ENCODE data around the gene TRIM47.
A peak's percentile ranks its signal among the peaks of the same experiment; 100 is the strongest.

TRIM47 gene, protein sequence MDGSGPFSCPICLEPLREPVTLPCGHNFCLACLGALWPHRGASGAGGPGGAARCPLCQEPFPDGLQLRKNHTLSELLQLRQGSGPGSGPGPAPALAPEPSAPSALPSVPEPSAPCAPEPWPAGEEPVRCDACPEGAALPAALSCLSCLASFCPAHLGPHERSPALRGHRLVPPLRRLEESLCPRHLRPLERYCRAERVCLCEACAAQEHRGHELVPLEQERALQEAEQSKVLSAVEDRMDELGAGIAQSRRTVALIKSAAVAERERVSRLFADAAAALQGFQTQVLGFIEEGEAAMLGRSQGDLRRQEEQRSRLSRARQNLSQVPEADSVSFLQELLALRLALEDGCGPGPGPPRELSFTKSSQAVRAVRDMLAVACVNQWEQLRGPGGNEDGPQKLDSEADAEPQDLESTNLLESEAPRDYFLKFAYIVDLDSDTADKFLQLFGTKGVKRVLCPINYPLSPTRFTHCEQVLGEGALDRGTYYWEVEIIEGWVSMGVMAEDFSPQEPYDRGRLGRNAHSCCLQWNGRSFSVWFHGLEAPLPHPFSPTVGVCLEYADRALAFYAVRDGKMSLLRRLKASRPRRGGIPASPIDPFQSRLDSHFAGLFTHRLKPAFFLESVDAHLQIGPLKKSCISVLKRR

DNA sequence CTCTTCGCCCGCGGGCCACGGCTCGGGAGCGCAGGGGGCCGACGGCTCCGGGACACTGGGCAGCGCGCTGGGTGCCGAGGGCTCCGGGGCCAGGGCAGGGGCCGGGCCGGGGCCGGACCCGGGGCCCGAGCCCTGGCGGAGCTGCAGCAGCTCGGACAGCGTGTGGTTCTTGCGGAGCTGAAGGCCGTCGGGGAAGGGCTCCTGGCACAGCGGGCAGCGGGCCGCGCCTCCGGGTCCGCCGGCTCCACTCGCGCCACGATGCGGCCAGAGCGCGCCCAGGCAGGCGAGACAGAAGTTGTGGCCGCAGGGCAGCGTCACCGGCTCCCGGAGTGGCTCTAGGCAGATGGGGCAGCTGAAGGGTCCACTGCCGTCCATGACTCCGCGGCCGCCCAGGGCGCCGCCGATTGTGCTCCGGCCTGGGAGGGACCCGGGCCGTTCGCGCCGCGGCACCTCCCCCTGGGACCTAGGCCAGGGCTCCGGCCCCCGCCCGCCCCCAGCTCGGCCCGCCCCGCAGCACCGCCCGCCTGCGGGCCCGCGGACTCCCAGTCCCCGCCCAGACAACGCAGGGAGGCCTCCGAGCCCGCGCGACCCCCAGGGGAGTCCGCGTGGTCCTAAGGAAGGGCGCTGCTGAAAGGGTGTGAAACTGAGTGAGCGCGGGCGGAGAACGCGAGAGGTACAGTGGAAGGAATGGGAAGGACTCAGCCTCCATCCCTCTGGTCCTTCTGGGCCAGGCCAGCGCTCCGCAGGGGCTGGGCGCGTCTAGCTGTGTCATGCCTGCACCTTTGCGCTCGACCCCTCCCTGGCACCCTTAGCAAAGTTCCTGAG, at the start of gene TRIM47:
TSS of gene TRIM47 (minus strand) at position 408 of the 825 bp plus-strand sequence. CDS start at position 375, 33 bp downstream.
- peak within 1 kb of the TSS; percentile 75 to 85 for H3K4me3 Mint-ChIP-seq
- peak in 1 of 2 donors; percentile 6 for ATAC-seq (replicated peaks)
- H3K9me3 Mint-ChIP-seq: no peaks in the 10 kb centered on the region
- H3K36me3 Mint-ChIP-seq: no peaks in the 10 kb centered on the region
- H3K4me1 Mint-ChIP-seq: peaks cover 21 to 31% of the 10 kb centered on the region in 2 donors
- no peak for DNase-seq
- peaks cover 6 to 26% of the 10 kb centered on the region in 2 donors for H3K27me3 Mint-ChIP-seq
- H3K27ac Mint-ChIP-seq: peak within 1 kb of the TSS; percentile 90

- H3K27me3 Mint-ChIP-seq: no peaks in the 10 kb centered on the region
- DNase-seq (no peak), ATAC-seq (replicated peaks) (peak in 1 of 2 donors; percentile 48)
- no peaks in the 10 kb centered on the region for H3K4me1 Mint-ChIP-seq
- no peaks in the 10 kb centered on the region for H3K9me3 Mint-ChIP-seq
- peaks cover 4 to 11% of the 10 kb centered on the region in 2 donors for H3K36me3 Mint-ChIP-seq
- no peak overlapping the region for H3K27ac Mint-ChIP-seq
- no peak overlapping the region for H3K4me3 Mint-ChIP-seq
Observed at GRCh38 chr17:75927286-75927922, 49.0 kb upstream of the TRIM47 start.

DNA sequence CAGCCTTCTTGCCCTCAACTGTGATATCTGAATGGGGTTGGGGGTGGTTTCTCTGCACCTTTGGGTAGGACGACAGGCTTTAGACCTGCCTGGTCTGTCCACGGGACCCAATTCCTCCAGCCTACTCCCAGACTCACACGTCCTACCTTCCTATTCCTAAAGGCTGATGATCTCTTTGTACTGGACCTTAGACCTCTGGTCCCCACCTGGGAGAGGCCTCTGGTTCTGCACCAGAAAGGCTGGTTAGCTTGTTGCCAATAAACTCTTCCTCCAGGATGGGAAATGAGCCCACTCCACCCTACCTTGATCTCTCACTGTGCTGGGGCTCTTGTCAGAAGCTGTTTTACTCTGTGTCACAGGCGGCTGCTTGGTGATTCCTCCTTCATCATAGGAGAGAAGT, 48.1 kb upstream of the TRIM47 start:
- Mint-ChIP-seq H3K4me1 (no peaks in the 10 kb centered on the region), H3K27me3 (no peaks in the 10 kb centered on the region), H3K27ac (peak overlapping the region; percentile 56), H3K36me3 (peaks cover 5 to 15% of the 10 kb centered on the region in 2 donors), H3K9me3 (no peaks in the 10 kb centered on the region), H3K4me3 (no peak overlapping the region)
- ATAC-seq (replicated peaks) (no peak), DNase-seq (no peak)

GRCh38 chr17:75925912-75926311, 47.5 kb upstream of the TRIM47 start:
- DNase-seq (no peak), ATAC-seq (replicated peaks) (no peak)
- Mint-ChIP-seq H3K36me3 (peaks cover 5 to 15% of the 10 kb centered on the region in 2 donors), H3K4me1 (no peaks in the 10 kb centered on the region), H3K27ac (no peak overlapping the region), H3K9me3 (no peaks in the 10 kb centered on the region), H3K27me3 (no peaks in the 10 kb centered on the region), H3K4me3 (no peak overlapping the region)

GRCh38 chr17:75925103-75925502, 46.7 kb upstream of the TRIM47 start:
- Mint-ChIP-seq H3K27me3 (no peaks in the 10 kb centered on the region), H3K4me1 (no peaks in the 10 kb centered on the region), H3K4me3 (no peak overlapping the region), H3K9me3 (no peaks in the 10 kb centered on the region), H3K27ac (no peak overlapping the region), H3K36me3 (peaks cover 5 to 15% of the 10 kb centered on the region in 2 donors)
- ATAC-seq (replicated peaks) (no peak), DNase-seq (no peak)

DNA sequence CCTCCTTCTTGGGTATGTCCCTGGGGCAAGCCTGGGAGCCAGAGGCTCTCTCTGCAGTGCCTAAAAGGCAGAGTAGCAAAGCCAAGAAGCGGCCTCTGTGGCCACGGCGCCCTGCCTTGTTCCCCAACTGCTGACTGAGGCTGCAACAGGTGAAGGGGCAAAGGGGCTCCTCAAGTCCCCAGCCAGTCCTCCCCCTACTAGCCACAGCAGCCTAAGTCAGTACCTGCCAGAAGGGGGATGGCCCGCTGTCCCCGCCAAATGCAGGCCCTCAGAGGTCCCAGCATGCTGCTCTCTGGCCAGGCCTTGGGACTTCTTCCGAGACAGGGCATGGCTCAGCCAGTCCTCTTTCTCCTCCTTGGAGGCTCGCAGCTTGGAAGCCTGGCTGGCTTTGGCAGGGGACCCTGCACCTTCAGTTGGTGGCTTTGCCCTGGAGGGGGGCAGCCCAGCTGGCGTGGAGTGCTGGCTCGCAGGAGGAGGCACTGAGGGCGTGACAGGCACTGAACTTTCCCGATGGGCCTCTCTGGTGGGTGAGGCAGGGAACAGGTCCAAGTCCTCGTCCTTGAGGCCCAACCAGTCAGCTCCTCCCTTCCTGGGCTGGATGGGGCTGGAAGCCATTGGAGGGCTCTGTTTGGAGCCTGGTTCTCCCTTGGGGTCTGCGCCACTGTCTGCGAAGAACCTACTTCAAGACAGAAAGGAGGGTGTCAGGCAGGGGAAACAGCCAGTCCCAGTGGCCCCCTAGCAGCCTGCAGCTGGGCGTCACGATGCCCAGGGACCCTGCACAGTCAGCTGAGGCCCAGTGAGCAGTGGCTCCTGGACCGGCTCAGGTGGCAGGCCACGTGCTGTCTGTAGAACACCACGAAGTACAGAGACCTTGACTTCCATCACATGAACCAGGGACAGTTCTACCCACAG, 44.8 kb upstream of the TRIM47 start:
- H3K4me3 Mint-ChIP-seq: no peak overlapping the region
- H3K36me3 Mint-ChIP-seq: peaks cover 9 to 23% of the 10 kb centered on the region in 2 donors
- ATAC-seq (replicated peaks) (no peak), DNase-seq (no peak)
- no peaks in the 10 kb centered on the region for H3K9me3 Mint-ChIP-seq
- H3K27ac Mint-ChIP-seq: no peak overlapping the region
- H3K4me1 Mint-ChIP-seq: no peaks in the 10 kb centered on the region
- H3K27me3 Mint-ChIP-seq: no peaks in the 10 kb centered on the region

DNA sequence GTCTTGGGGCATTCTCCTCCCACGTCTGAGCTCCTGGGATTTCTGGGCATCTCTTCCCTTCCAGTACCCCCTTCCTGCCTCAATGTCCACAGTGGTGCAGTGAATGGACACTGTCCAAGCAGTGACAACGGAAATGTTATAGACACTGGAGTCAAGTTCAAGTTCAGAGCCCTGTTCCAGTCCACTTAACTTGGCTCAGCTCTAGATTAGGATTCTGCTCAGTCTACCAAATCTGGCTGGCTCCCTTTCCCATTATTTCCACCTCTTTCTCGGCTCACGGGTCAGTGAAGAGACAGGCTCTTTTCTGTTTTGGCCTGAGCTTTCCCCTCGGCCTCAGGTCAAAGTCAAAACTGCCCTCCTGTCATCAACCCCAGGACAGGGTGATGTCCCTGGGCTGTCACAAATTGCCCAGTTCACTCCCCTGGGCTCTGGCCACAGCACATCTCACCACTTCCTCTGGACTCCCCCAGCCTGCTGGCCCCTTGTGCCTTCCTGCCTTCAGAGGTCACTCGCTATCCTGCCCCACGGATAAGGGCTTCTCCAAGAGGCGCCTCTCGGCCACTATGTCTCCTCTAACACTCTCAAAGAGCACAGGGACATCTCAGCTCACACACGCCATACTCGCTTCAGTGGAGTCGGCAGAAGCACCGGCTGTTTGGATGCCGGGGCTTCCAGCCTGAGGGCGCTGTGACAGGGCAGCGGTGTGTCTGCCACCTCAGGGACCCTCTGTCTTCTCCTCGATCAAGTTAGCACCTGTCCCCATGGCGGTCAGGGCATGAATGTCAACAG, 44.0 kb upstream of the TRIM47 start:
- Mint-ChIP-seq H3K36me3 (peaks cover 9 to 17% of the 10 kb centered on the region in 2 donors), H3K4me1 (peaks cover 0 to 1% of the 10 kb centered on the region in 2 donors)

GRCh38 chr17:75921596-75921995, 43.2 kb upstream of the TRIM47 start:
- Mint-ChIP-seq H3K4me3 (no peak overlapping the region), H3K36me3 (peaks cover 11 to 21% of the 10 kb centered on the region in 2 donors), H3K27ac (no peak overlapping the region), H3K27me3 (no peaks in the 10 kb centered on the region), H3K9me3 (no peaks in the 10 kb centered on the region), H3K4me1 (peaks cover 0 to 6% of the 10 kb centered on the region in 2 donors)
- ATAC-seq (replicated peaks) (no peak), DNase-seq (no peak)

More for the DNA sequence above, 44.0 kb upstream of the TRIM47 start:
- Mint-ChIP-seq H3K27ac (no peak overlapping the region), H3K9me3 (no peaks in the 10 kb centered on the region), H3K4me3 (no peak overlapping the region), H3K27me3 (no peaks in the 10 kb centered on the region)
- no peak for ATAC-seq (replicated peaks)
- DNase-seq: no peak

DNA sequence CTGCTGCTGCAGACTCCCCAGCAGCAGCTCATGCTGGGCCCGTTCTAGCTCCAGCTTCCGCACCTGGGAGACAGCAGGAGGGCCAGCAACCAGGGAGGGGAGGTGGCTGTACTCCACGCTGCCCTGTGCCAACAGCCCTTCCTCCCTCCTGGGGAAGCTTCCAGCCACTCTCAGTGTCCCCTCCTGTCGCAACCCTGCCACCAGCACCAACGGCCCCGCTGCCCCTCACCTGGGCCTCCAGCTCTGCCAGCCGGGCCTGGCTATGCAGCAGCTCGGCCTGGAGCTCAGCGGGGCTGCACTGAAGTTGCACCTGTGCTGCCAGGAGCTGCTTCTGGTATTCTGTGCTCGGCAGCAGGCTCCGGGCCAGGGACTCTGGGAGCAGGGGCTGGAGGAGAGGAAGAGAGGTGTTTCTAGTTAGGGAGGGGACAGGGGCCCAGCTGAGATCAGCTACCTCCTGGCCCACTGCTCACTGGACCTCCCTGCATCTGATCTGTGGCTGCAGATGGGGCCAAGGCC, 41.7 kb upstream of the TRIM47 start:
- H3K4me1 Mint-ChIP-seq: peaks cover 0 to 6% of the 10 kb centered on the region in 2 donors
- H3K27me3 Mint-ChIP-seq: no peaks in the 10 kb centered on the region
- peaks cover 11 to 21% of the 10 kb centered on the region in 2 donors for H3K36me3 Mint-ChIP-seq
- DNase-seq (no peak), ATAC-seq (replicated peaks) (no peak)
- no peak overlapping the region for H3K4me3 Mint-ChIP-seq
- no peaks in the 10 kb centered on the region for H3K9me3 Mint-ChIP-seq
- no peak overlapping the region for H3K27ac Mint-ChIP-seq

- H3K4me3 Mint-ChIP-seq: no peak overlapping the region
- no peaks in the 10 kb centered on the region for H3K9me3 Mint-ChIP-seq
- H3K36me3 Mint-ChIP-seq: peaks cover 11 to 21% of the 10 kb centered on the region in 2 donors
- peaks cover 0 to 6% of the 10 kb centered on the region in 2 donors for H3K4me1 Mint-ChIP-seq
- DNase-seq (no peak), ATAC-seq (replicated peaks) (no peak)
- H3K27me3 Mint-ChIP-seq: no peaks in the 10 kb centered on the region
- H3K27ac Mint-ChIP-seq: no peak overlapping the region
Observed at GRCh38 chr17:75919611-75920010, 41.2 kb upstream of the TRIM47 start.

DNA sequence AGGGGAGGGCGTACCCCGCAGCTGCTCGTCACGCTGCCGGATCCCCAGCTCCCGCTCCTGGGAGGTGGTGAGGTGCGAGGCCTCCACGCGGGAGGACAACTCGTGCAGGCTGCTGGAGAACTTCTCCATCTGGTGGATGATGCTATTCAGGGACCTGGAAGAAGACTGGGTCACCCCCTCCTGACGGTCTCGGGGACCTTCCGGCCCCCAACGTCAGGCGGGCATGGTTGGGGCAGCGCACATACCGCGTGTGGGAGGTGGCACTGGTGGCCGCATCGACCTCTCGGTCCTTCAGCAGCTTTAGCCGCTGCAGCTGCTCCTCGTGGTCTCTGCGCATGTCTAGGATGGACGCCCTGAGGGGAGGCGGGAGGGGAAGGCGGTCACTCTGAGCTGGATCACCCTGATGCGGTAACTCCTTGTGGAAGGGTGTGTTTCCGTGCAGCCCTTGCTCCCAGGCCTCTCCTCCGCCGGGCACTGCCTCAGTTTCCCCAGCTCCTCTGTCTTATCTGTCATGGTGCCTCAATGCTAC, 39.6 kb upstream of the TRIM47 start:
- DNase-seq (no peak), ATAC-seq (replicated peaks) (no peak)
- Mint-ChIP-seq H3K4me1 (peaks cover 0 to 6% of the 10 kb centered on the region in 2 donors), H3K27me3 (no peaks in the 10 kb centered on the region), H3K36me3 (peaks cover 15 to 29% of the 10 kb centered on the region in 2 donors), H3K27ac (no peak overlapping the region), H3K9me3 (no peaks in the 10 kb centered on the region), H3K4me3 (no peak overlapping the region)

Data from stimulated activated naive B cell treated with anti-CD40 and anti-IgM and Interleukin-4, amounts not matched to agents 10 μg/mL and 1 μg/mL and 100 μg/mL, for 72 hours (primary cell).